Neural cell (in vitro differentiated cells): ENCODE measurements around the gene EIF5A. TPM values are rescaled to one million over a fixed set of nuclear protein-coding genes. Genes with fewer than 3 reads are reported as not detected.
"Not testable (repeated sequence)": the region's sequence is repeated elsewhere in the genome, so short reads cannot be mapped to it uniquely, and the experiment has no call there.

Experiments used
- H2AFZ ChIP-seq: fragments of 200-600, 300-800 bp; sonication (generic), shearing (Covaris generic); 2 replicates; pipeline ENCODE4 v1.6.0; 2014; ENCODE audit warnings: low read depth, mild to moderate bottlenecking, antibody characterized with exemption, low read length, moderate library complexity
- H3F3A ChIP-seq: fragments of 200-600 bp; shearing (Covaris generic); 2 replicates; pipeline ENCODE4 v1.6.1; 2016; ENCODE audit warnings: mild to moderate bottlenecking, moderate library complexity, mixed read lengths, antibody characterized with exemption, low read length; ENCODE audit not compliant: insufficient read depth, poor library complexity, severe bottlenecking
- H3K27ac ChIP-seq: fragments of 200-600, 300-800 bp; sonication (generic), shearing (Covaris generic); 2 replicates; pipeline ENCODE4 v1.5.1; 2014; ENCODE audit warnings: mild to moderate bottlenecking, low read length, moderate library complexity
- H3K27me3 ChIP-seq: fragments of 300-800, 200-600 bp; sonication (generic), shearing (Covaris generic); 2 replicates; pipeline ENCODE4 v1.6.0; 2014; ENCODE audit warnings: mild to moderate bottlenecking, low read depth, low read length, moderate library complexity; ENCODE audit not compliant: insufficient read depth
- H3K36me3 ChIP-seq: fragments of 300-800, 200-600 bp; sonication (generic), shearing (Covaris generic); 2 replicates; pipeline ENCODE4 v1.5.1; 2014; ENCODE audit warnings: mild to moderate bottlenecking, antibody characterized with exemption, low read length, moderate library complexity; ENCODE audit not compliant: insufficient read depth
- H3K4me2 ChIP-seq: fragments of 300-800, 200-600 bp; sonication (generic), shearing (Covaris generic); 2 replicates; pipeline ENCODE4 v1.6.0; 2014; ENCODE audit warnings: mild to moderate bottlenecking, low read length
- H3K4me3 ChIP-seq: fragments of 300-800, 200-600 bp; sonication (generic), shearing (Covaris generic); 2 replicates; pipeline ENCODE4 v1.5.1; 2014; ENCODE audit warnings: mild to moderate bottlenecking, low read length, moderate library complexity
- H3K79me2 ChIP-seq: fragments of 200-600 bp; shearing (Covaris generic); replicated peaks from 2 replicates; pipeline ENCODE4 v1.6.0; 2014; ENCODE audit warnings: mild to moderate bottlenecking, low read length, moderate library complexity; ENCODE audit not compliant: insufficient read depth
- H3K9ac ChIP-seq: fragments of 300-800, 200-600 bp; sonication (generic), shearing (Covaris generic); 2 replicates; pipeline ENCODE4 v1.6.1; 2016; ENCODE audit warnings: mild to moderate bottlenecking, low read length, mixed read lengths
- H3K9me2 ChIP-seq: fragments of 200-600 bp; shearing (Covaris generic); 2 replicates; pipeline ENCODE4 v1.6.1; 2016; ENCODE audit warnings: mild to moderate bottlenecking, low read length, mixed read lengths; ENCODE audit not compliant: insufficient read depth
- H3K9me3 ChIP-seq: fragments of 200-600, 300-800 bp; sonication (generic), shearing (Covaris generic); 2 replicates; pipeline ENCODE4 v1.6.1; 2016; ENCODE audit warnings: mild to moderate bottlenecking, mixed run types, low read length, moderate library complexity, mixed read lengths
- H4K20me1 ChIP-seq: fragments of 200-600 bp; shearing (Covaris generic); 2 replicates; pipeline ENCODE4 v1.6.1; 2016; ENCODE audit warnings: mild to moderate bottlenecking, mixed run types; ENCODE audit not compliant: insufficient read depth
- EP300 ChIP-seq: fragments of 450-650 bp; conservative IDR thresholded peaks from 2 replicates; pipeline ENCODE4 v1.6.1; 2014; ENCODE audit warnings: antibody characterized with exemption, mild to moderate bottlenecking, moderate library complexity; ENCODE audit not compliant: poor library complexity, severe bottlenecking
- EZH2 ChIP-seq: fragments of 200-600, 300-800 bp; shearing (Covaris generic), sonication (generic); IDR thresholded peaks from 2 replicates; pipeline ENCODE4 v1.6.1; 2014; ENCODE audit warnings: antibody characterized with exemption, low read length, borderline replicate concordance, mild to moderate bottlenecking; ENCODE audit not compliant: insufficient read depth, poor library complexity, severe bottlenecking
- MXI1 ChIP-seq: fragments of 450-650 bp; conservative IDR thresholded peaks from 2 replicates; pipeline ENCODE4 v1.6.1; 2014; ENCODE audit warnings: antibody characterized with exemption, mild to moderate bottlenecking; ENCODE audit not compliant: poor library complexity, severe bottlenecking
- POLR2AphosphoS5 ChIP-seq: IDR thresholded peaks from 2 replicates; pipeline ENCODE4 v1.6.1; 2012
- REST ChIP-seq: IDR thresholded peaks from 2 replicates; pipeline ENCODE4 v1.6.1; 2012; ENCODE audit warnings: borderline replicate concordance
- TAF1 ChIP-seq: IDR thresholded peaks from 2 replicates; pipeline ENCODE4 v1.6.1; 2012; ENCODE audit warnings: low read depth
- polyA plus RNA-seq: library from polyadenylated mRNA; depleted of rRNA; stranded (reverse); fragments of >200 nt; gene quantifications from 2 replicates; pipeline ENCODE4 v1.2.3, GENCODE V29; 2014
- TF ChIP-seq, protein P1 (sequence below): fragments of 450-650 bp; IDR thresholded peaks from 2 replicates; pipeline ENCODE4 v1.5.1; 2014; ENCODE audit warnings: antibody characterized with exemption, mild to moderate bottlenecking, moderate library complexity; ENCODE audit not compliant: poor library complexity, severe bottlenecking

EIF5A gene
- polyA plus RNA-seq, 1 donor from 2014 or later: 164 TPM

GRCh38 chr17:7334938-7335538, 27.6 kb downstream of the EIF5A start:
- TF ChIP-seq REST: no peak
- no peak for TF ChIP-seq POLR2AphosphoS5
- no peak for TF ChIP-seq MXI1
- TF ChIP-seq EP300: no peak
- no peak for TF ChIP-seq EZH2
- no peak for TF ChIP-seq TAF1
- TF ChIP-seq, protein P1, sequence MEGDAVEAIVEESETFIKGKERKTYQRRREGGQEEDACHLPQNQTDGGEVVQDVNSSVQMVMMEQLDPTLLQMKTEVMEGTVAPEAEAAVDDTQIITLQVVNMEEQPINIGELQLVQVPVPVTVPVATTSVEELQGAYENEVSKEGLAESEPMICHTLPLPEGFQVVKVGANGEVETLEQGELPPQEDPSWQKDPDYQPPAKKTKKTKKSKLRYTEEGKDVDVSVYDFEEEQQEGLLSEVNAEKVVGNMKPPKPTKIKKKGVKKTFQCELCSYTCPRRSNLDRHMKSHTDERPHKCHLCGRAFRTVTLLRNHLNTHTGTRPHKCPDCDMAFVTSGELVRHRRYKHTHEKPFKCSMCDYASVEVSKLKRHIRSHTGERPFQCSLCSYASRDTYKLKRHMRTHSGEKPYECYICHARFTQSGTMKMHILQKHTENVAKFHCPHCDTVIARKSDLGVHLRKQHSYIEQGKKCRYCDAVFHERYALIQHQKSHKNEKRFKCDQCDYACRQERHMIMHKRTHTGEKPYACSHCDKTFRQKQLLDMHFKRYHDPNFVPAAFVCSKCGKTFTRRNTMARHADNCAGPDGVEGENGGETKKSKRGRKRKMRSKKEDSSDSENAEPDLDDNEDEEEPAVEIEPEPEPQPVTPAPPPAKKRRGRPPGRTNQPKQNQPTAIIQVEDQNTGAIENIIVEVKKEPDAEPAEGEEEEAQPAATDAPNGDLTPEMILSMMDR: no peak
- H2AFZ ChIP-seq: no peak overlapping the region
- H3K36me3 ChIP-seq: no peaks in the 10 kb centered on the region
- H3K27ac ChIP-seq: no peak overlapping the region
- H3K4me2 ChIP-seq: no peak overlapping the region
- H3F3A ChIP-seq: no peaks in the 10 kb centered on the region
- no peaks in the 10 kb centered on the region for H3K27me3 ChIP-seq
- no peaks in the 10 kb centered on the region for H4K20me1 ChIP-seq
- no peaks in the 10 kb centered on the region for H3K9me3 ChIP-seq
- H3K9ac ChIP-seq: no peak overlapping the region
- no peaks in the 10 kb centered on the region for H3K9me2 ChIP-seq
- H3K79me2 ChIP-seq: no peaks in the 10 kb centered on the region
- no peak overlapping the region for H3K4me3 ChIP-seq

DNA sequence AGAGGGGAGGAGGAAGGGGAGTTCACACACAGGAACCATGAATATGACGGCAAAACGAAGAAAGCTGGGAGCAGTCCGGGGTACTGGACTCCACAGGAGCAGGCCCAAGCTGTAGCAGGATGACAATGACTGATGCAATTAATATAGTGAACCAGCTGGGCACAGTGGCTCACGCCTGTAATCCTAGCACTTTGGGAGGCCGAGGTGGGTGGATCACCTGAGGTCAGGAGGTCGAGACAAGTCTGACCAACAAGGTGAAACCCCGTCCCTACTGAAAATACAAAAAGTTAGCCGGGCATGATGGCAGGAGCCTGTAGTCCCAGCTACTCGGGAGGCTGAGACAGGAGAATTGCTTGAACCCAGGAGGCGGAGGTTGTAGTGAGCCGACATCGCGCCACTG, 28.3 kb downstream of the EIF5A start:
- H3K9me3 ChIP-seq, H3K4me3 ChIP-seq, H4K20me1 ChIP-seq, H3F3A ChIP-seq, H3K27ac ChIP-seq, H3K9ac ChIP-seq, H3K27me3 ChIP-seq, H3K36me3 ChIP-seq, H3K9me2 ChIP-seq, H3K4me2 ChIP-seq, H3K79me2 ChIP-seq, H2AFZ ChIP-seq: not testable (repeated sequence)
